HepG2 (cell line): ENCODE data around the gene ATP5F1C. TPM values are rescaled to one million over a fixed set of nuclear protein-coding genes. Genes with fewer than 3 reads are reported as not detected.

Experiments used
- ATF7 ChIP-seq, 2 experiments: fragments of 450-650 bp in 1 of 2; sonication (generic) in 1 of 2; formaldehyde crosslinking in 1 of 2; IDR thresholded peaks; 2 replicates each; pipeline versions ENCODE4 v1.4.0 to v1.6.1; 2016 to 2020; ENCODE audit warnings: antibody characterized with exemption in 1 of 2, mild to moderate bottlenecking in 1 of 2, missing genetic modification reagents in 1 of 2
- CEBPG ChIP-seq: IDR thresholded peaks from 2 replicates; pipeline ENCODE4 v1.6.1; 2016
- FOSL2 ChIP-seq: sonication (generic); formaldehyde crosslinking; IDR thresholded peaks from 2 replicates; pipeline ENCODE4 v1.4.0; 2020; ENCODE audit warnings: missing genetic modification reagents
- GPN1 ChIP-seq: sonication (generic); formaldehyde crosslinking; IDR thresholded peaks from 2 replicates; pipeline ENCODE4 v1.5.1; 2020; ENCODE audit warnings: missing genetic modification reagents, borderline replicate concordance
- HNRNPL ChIP-seq: fragments of 200-400 bp; formaldehyde crosslinking; IDR thresholded peaks from 2 replicates; pipeline ENCODE4 v1.6.1; 2017; ENCODE audit warnings: mild to moderate bottlenecking, low read depth, low read length
- KLF15 ChIP-seq: sonication (generic); formaldehyde crosslinking; IDR thresholded peaks from 2 replicates; pipeline ENCODE4 v1.8.1; 2023; ENCODE audit warnings: borderline replicate concordance, mild to moderate bottlenecking, inconsistent platforms, missing genetic modification reagents, mixed read lengths
- NR3C1 ChIP-seq: sonication (generic); formaldehyde crosslinking; IDR thresholded peaks from 2 replicates; pipeline ENCODE4 v1.4.0; 2020; ENCODE audit warnings: missing genetic modification reagents
- RCOR2 ChIP-seq: IDR thresholded peaks from 2 replicates; pipeline ENCODE4 v1.6.1; 2016; ENCODE audit warnings: missing biosample characterization, missing genetic modification reagents
- SP140L ChIP-seq: sonication (generic); formaldehyde crosslinking; IDR thresholded peaks from 2 replicates; pipeline ENCODE4 v1.4.0; 2020; ENCODE audit warnings: missing genetic modification reagents, borderline replicate concordance
- TCF12 ChIP-seq, 2 experiments: fragments of 450-650 bp in 1 of 2; sonication (generic) in 1 of 2; formaldehyde crosslinking in 1 of 2; IDR thresholded peaks; 2 replicates each; pipeline versions ENCODE4 v1.6.1 to v1.8.0; 2017 to 2022; ENCODE audit warnings: antibody characterized with exemption in 1 of 2, mild to moderate bottlenecking in 1 of 2, missing genetic modification reagents in 1 of 2, moderate library complexity in 1 of 2
- TRIM24 ChIP-seq: sonication (generic); formaldehyde crosslinking; IDR thresholded peaks from 2 replicates; pipeline ENCODE4 v1.8.0; 2022; ENCODE audit warnings: mild to moderate bottlenecking, missing genetic modification reagents
- ZBTB44 ChIP-seq: sonication (generic); formaldehyde crosslinking; IDR thresholded peaks from 2 replicates; pipeline ENCODE4 v1.4.0; 2020; ENCODE audit warnings: missing genetic modification reagents
- ZNF264 ChIP-seq: sonication (generic); formaldehyde crosslinking; IDR thresholded peaks from 2 replicates; pipeline ENCODE4 v1.4.0; 2020; ENCODE audit warnings: missing genetic modification reagents
- ZNF326 ChIP-seq: sonication (generic); formaldehyde crosslinking; IDR thresholded peaks from 2 replicates; pipeline ENCODE4 v1.4.0; 2020; ENCODE audit warnings: missing genetic modification reagents, borderline replicate concordance
- ZNF598 ChIP-seq: sonication (generic); formaldehyde crosslinking; IDR thresholded peaks from 2 replicates; pipeline ENCODE4 v1.5.1; 2020; ENCODE audit warnings: mild to moderate bottlenecking, missing genetic modification reagents, borderline replicate concordance
- polyA plus RNA-seq, 8 experiments: library from polyadenylated mRNA; depleted of rRNA in 3 of 8; stranded (reverse) in 7 of 8; unstranded in 1 of 8; fragments of >200 nt; fragmentation: Illumina TruSeq in 4 of 8; extraction: Trizol in 4 of 8; gene quantifications; 2 replicates each; pipeline versions ENCODE4 v1.2.1 to v1.2.3, GENCODE V29; 2011 to 2016; ENCODE audit warnings: low read depth in 4 of 8, missing spikeins in 1 of 8, mixed read lengths in 1 of 8; ENCODE audit not compliant: insufficient read depth in 1 of 8
- total RNA-seq, 5 experiments: library from RNA; depleted of rRNA; stranded (reverse); fragments of >200 nt; fragmentation: Illumina TruSeq; extraction: Trizol; gene quantifications; 2 replicates each; pipeline ENCODE4 v1.2.3, GENCODE V29; 2016; ENCODE audit warnings: low read depth in 1 of 5
- TF ChIP-seq, protein P1 (sequence below): sonication (generic); formaldehyde crosslinking; IDR thresholded peaks from 2 replicates; pipeline ENCODE4 v1.8.1; 2023; ENCODE audit warnings: mild to moderate bottlenecking, missing genetic modification reagents
- TF ChIP-seq, protein P2 (sequence below): IDR thresholded peaks from 2 replicates; pipeline ENCODE4 v1.6.1; 2016; ENCODE audit warnings: mild to moderate bottlenecking
- TF ChIP-seq, protein P3 (sequence below): IDR thresholded peaks from 2 replicates; pipeline ENCODE4 v1.6.1; 2016; ENCODE audit warnings: low read depth, missing genetic modification reagents, missing compliant biosample characterization

ATP5F1C gene
- total and polyA plus RNA-seq, 2 of the 13 experiments (the other 11 are each of a cell fraction or from before 2014, with no cell fraction given), result 407 to 416 TPM

- no peak for TF ChIP-seq ZBTB44 (CRISPR knock-in tag)
- TF ChIP-seq, protein P1, sequence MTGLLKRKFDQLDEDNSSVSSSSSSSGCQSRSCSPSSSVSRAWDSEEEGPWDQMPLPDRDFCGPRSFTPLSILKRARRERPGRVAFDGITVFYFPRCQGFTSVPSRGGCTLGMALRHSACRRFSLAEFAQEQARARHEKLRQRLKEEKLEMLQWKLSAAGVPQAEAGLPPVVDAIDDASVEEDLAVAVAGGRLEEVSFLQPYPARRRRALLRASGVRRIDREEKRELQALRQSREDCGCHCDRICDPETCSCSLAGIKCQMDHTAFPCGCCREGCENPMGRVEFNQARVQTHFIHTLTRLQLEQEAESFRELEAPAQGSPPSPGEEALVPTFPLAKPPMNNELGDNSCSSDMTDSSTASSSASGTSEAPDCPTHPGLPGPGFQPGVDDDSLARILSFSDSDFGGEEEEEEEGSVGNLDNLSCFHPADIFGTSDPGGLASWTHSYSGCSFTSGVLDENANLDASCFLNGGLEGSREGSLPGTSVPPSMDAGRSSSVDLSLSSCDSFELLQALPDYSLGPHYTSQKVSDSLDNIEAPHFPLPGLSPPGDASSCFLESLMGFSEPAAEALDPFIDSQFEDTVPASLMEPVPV, result no peak; the same call in 1 of the 2 replicates
- TF ChIP-seq NR3C1, result no peak
- TF ChIP-seq, protein P2, sequence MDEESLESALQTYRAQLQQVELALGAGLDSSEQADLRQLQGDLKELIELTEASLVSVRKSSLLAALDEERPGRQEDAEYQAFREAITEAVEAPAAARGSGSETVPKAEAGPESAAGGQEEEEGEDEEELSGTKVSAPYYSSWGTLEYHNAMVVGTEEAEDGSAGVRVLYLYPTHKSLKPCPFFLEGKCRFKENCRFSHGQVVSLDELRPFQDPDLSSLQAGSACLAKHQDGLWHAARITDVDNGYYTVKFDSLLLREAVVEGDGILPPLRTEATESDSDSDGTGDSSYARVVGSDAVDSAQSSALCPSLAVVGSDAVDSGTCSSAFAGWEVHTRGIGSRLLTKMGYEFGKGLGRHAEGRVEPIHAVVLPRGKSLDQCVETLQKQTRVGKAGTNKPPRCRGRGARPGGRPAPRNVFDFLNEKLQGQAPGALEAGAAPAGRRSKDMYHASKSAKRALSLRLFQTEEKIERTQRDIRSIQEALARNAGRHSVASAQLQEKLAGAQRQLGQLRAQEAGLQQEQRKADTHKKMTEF, result peak; percentile 71
- no peak for TF ChIP-seq FOSL2
- TF ChIP-seq SP140L (CRISPR knock-in tag), result no peak
- peak; percentile 84; the same call in 1 of the 2 replicates for TF ChIP-seq ZNF598 (CRISPR knock-in tag)
- no peak for TF ChIP-seq HNRNPL
- TF ChIP-seq GPN1 (CRISPR knock-in tag), result no peak
- TF ChIP-seq TRIM24 (CRISPR knock-in tag), result no peak
- no peak for TF ChIP-seq ZNF264 (CRISPR knock-in tag)
- TF ChIP-seq TCF12 (IDR thresholded peaks at IDR 0.05), result no peak
- TF ChIP-seq TCF12 (CRISPR knock-in tag; IDR thresholded peaks at IDR 0.05), result no peak; the same call in 1 of the 2 replicates
- no peak for TF ChIP-seq KLF15 (CRISPR knock-in tag)
- 0 out of 2 replicates have a peak, but pooled peaks have one; percentile 12 for TF ChIP-seq CEBPG (CRISPR knock-in tag)
- TF ChIP-seq ATF7 (IDR thresholded peaks at IDR 0.05), result no peak
- no peak for TF ChIP-seq ATF7 (CRISPR knock-in tag; IDR thresholded peaks at IDR 0.05)
- TF ChIP-seq ZNF326, result no peak
- TF ChIP-seq, protein P3, sequence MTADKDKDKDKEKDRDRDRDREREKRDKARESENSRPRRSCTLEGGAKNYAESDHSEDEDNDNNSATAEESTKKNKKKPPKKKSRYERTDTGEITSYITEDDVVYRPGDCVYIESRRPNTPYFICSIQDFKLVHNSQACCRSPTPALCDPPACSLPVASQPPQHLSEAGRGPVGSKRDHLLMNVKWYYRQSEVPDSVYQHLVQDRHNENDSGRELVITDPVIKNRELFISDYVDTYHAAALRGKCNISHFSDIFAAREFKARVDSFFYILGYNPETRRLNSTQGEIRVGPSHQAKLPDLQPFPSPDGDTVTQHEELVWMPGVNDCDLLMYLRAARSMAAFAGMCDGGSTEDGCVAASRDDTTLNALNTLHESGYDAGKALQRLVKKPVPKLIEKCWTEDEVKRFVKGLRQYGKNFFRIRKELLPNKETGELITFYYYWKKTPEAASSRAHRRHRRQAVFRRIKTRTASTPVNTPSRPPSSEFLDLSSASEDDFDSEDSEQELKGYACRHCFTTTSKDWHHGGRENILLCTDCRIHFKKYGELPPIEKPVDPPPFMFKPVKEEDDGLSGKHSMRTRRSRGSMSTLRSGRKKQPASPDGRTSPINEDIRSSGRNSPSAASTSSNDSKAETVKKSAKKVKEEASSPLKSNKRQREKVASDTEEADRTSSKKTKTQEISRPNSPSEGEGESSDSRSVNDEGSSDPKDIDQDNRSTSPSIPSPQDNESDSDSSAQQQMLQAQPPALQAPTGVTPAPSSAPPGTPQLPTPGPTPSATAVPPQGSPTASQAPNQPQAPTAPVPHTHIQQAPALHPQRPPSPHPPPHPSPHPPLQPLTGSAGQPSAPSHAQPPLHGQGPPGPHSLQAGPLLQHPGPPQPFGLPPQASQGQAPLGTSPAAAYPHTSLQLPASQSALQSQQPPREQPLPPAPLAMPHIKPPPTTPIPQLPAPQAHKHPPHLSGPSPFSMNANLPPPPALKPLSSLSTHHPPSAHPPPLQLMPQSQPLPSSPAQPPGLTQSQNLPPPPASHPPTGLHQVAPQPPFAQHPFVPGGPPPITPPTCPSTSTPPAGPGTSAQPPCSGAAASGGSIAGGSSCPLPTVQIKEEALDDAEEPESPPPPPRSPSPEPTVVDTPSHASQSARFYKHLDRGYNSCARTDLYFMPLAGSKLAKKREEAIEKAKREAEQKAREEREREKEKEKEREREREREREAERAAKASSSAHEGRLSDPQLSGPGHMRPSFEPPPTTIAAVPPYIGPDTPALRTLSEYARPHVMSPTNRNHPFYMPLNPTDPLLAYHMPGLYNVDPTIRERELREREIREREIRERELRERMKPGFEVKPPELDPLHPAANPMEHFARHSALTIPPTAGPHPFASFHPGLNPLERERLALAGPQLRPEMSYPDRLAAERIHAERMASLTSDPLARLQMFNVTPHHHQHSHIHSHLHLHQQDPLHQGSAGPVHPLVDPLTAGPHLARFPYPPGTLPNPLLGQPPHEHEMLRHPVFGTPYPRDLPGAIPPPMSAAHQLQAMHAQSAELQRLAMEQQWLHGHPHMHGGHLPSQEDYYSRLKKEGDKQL, result no peak
- no peak for TF ChIP-seq RCOR2 (CRISPR knock-in tag)
These were observed at the start of gene ATP5F1C, which contains the start of gene KIN (continued) for GRCh38 chr10:7787857-7788638.
